UCSD-AML1 (cell line): ENCODE results near the gene CLEC16A.
A peak's percentile ranks its signal among the peaks of the same experiment; 100 is the strongest.

ENCODE experiments used
- DNase-seq: peaks from one replicate; lab custom pipeline; 2025; ENCODE audit not compliant: unreplicated experiment; lab: John Stamatoyannopoulos, UW

The CLEC16A gene, protein sequence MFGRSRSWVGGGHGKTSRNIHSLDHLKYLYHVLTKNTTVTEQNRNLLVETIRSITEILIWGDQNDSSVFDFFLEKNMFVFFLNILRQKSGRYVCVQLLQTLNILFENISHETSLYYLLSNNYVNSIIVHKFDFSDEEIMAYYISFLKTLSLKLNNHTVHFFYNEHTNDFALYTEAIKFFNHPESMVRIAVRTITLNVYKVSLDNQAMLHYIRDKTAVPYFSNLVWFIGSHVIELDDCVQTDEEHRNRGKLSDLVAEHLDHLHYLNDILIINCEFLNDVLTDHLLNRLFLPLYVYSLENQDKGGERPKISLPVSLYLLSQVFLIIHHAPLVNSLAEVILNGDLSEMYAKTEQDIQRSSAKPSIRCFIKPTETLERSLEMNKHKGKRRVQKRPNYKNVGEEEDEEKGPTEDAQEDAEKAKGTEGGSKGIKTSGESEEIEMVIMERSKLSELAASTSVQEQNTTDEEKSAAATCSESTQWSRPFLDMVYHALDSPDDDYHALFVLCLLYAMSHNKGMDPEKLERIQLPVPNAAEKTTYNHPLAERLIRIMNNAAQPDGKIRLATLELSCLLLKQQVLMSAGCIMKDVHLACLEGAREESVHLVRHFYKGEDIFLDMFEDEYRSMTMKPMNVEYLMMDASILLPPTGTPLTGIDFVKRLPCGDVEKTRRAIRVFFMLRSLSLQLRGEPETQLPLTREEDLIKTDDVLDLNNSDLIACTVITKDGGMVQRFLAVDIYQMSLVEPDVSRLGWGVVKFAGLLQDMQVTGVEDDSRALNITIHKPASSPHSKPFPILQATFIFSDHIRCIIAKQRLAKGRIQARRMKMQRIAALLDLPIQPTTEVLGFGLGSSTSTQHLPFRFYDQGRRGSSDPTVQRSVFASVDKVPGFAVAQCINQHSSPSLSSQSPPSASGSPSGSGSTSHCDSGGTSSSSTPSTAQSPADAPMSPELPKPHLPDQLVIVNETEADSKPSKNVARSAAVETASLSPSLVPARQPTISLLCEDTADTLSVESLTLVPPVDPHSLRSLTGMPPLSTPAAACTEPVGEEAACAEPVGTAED

DNA sequence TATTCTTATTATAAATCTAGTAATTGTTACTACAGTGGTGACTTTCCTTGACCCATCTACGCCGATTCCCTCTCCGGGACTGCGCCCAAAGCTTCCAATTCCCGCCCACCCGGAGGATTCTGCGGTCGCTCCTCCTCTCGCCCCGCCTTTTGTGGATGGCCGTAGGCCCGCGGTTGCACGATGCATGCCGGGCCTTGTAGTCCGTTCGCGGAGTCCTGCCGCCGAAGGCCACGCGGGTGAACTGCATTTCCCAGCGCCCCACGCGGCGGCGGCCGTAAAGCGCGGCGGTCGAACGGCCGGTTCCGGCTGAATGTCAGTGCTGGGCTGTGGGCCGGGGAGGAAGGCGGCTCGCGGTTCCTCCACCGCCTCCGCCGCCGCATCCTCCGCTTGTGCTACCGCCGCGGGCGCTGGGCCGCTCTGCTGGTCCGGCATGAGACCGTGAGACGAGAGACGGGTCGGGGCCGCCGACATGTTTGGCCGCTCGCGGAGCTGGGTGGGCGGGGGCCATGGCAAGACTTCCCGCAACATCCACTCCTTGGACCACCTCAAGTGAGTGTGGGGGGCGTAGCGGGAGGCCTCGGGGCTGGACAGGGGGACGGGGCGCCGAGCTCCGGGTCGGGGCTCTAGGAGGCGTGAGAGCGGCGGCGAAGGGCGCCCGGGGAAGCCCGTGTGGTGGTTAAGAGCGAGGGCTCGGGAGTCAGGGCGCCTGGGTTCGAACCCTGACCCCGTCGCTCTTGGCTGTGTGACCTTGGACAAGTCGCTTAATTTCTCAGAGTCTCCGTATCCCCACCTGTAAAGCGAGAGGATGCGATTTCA, at the start of gene CLEC16A:
Gene CLEC16A, plus strand, starts transcription at position 316 of the 816 bp plus-strand sequence. Its CDS starts 154 bp downstream, at position 470.
- peak; percentile 97 for DNase-seq

- DNase-seq: peak; percentile 55
Observed at GRCh38 chr16:10895053-10895946, 49.1 kb upstream of the CLEC16A start.

GRCh38 chr16:10896165-10896564, 48.2 kb upstream of the CLEC16A start:
- DNase-seq: no peak

DNA sequence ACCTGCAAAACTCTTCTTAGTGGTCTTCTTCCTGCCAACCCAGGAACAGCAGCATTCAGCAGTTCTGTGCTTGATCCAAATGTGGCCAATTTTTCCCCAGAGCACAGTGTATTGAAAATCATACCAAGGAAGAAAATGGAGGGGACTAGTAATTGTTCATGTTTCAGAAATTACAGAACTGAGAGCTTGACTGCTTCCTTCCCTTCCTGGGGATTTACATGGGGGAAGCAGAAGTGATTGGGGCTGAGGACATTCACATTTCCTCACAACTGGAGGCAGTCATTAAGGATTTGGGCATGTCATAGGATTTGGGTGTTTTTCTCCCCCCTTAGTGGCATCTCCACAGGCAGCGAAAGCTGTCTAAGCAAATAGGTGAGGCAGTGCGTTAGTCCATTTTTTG, 47.6 kb upstream of the CLEC16A start:
- DNase-seq: no peak

- no peak for DNase-seq
Observed at GRCh38 chr16:10897134-10897533, 47.2 kb upstream of the CLEC16A start.

DNA sequence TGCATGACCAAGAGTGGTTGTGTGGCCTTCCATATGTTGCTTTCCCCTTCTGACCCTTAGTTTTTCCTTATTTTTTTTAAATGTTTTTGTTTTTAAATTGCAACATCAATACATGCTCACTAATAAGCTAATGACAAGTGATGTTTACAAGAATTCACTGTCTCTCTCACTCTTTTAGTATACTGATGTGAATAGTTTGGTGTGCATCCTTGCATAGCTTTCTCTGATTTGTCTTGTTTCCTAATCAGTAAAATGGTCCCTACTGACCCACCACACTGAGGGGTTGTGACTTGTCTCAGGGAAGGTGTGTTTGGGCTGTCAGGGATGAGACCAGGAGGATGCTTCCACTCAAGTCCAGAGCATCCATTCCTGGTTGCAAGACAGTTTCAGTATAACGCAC, 41.4 kb upstream of the CLEC16A start:
- no peak for DNase-seq

DNA sequence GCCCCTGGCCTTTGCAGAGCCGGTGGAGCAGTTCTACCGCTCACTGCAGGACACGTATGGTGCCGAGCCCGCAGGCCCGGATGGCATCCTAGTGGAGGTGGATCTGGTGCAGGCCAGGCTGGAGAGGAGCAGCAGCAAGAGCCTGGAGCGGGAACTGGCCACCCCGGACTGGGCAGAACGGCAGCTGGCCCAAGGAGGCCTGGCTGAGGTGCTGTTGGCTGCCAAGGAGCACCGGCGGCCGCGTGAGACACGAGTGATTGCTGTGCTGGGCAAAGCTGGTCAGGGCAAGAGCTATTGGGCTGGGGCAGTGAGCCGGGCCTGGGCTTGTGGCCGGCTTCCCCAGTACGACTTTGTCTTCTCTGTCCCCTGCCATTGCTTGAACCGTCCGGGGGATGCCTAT, 37.9 kb upstream of the CLEC16A start:
- DNase-seq: no peak

DNA sequence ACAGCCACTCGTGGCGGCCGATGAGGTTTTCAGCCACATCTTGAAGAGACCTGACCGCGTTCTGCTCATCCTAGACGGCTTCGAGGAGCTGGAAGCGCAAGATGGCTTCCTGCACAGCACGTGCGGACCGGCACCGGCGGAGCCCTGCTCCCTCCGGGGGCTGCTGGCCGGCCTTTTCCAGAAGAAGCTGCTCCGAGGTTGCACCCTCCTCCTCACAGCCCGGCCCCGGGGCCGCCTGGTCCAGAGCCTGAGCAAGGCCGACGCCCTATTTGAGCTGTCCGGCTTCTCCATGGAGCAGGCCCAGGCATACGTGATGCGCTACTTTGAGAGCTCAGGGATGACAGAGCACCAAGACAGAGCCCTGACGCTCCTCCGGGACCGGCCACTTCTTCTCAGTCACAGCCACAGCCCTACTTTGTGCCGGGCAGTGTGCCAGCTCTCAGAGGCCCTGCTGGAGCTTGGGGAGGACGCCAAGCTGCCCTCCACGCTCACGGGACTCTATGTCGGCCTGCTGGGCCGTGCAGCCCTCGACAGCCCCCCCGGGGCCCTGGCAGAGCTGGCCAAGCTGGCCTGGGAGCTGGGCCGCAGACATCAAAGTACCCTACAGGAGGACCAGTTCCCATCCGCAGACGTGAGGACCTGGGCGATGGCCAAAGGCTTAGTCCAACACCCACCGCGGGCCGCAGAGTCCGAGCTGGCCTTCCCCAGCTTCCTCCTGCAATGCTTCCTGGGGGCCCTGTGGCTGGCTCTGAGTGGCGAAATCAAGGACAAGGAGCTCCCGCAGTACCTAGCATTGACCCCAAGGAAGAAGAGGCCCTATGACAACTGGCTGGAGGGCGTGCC, 37.2 kb upstream of the CLEC16A start:
- DNase-seq: no peak

- DNase-seq: no peak
Observed at GRCh38 chr16:10907757-10908045, 36.7 kb upstream of the CLEC16A start.

- DNase-seq: no peak
Observed at GRCh38 chr16:10911267-10911666, 33.1 kb upstream of the CLEC16A start.

GRCh38 chr16:10916534-10916933, 27.8 kb upstream of the CLEC16A start:
- DNase-seq: no peak

- peak; percentile 86 for DNase-seq
Observed at GRCh38 chr16:10918294-10919002, 25.9 kb upstream of the CLEC16A start.

DNA sequence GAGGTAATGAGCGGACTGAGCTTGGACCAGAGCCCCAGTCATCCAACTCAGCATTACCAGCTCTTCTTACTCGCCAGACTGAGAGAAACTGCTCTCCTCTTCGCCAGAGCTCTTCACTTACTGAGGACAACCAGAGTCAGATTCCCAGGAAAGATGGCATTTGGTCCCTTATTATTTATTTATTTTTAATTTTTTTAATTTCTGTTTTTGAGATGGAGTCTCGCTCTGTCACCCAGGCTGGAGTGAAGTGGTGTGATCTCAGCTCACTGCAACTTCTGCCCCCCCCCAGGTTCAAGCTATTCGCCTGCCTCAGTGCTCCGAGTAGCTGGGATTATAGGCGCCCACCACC, 25.4 kb upstream of the CLEC16A start:
- DNase-seq: no peak

DNA sequence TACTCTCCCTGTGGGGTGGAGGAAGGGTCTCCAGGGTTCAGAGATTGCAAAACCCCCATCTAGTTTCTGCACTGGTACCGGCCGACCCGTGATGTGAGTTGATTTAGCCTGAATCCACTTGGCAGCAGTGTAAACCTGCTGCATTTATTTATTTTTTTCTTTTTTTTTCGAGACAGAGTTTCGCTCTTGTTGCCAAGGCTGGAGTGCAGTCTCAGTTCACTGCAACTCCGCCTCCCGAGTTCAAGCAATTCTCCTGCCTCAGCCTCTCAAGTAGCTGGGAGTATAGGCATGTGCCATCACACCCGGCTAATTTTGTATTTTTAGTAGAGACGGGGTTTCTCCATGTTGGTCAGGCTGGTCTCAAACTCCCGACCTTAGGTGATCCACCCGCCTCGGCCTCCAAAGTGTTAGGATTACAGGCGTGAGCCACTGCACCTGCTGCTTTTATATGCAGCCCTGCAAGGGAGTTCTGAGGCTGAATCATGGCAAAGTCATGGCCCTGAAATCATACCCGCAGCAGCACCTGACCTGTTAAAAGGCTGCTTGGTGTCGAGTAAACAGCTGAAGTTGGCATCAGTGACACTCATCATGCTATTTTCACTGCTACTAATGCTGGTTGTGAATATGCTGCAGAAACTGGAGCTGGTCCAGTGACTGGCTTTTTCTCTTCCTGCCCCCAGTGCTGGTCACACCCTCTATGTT, 23.5 kb upstream of the CLEC16A start:
- no peak for DNase-seq

- no peak for DNase-seq
Observed at GRCh38 chr16:10921536-10922327, 22.6 kb upstream of the CLEC16A start.

DNA sequence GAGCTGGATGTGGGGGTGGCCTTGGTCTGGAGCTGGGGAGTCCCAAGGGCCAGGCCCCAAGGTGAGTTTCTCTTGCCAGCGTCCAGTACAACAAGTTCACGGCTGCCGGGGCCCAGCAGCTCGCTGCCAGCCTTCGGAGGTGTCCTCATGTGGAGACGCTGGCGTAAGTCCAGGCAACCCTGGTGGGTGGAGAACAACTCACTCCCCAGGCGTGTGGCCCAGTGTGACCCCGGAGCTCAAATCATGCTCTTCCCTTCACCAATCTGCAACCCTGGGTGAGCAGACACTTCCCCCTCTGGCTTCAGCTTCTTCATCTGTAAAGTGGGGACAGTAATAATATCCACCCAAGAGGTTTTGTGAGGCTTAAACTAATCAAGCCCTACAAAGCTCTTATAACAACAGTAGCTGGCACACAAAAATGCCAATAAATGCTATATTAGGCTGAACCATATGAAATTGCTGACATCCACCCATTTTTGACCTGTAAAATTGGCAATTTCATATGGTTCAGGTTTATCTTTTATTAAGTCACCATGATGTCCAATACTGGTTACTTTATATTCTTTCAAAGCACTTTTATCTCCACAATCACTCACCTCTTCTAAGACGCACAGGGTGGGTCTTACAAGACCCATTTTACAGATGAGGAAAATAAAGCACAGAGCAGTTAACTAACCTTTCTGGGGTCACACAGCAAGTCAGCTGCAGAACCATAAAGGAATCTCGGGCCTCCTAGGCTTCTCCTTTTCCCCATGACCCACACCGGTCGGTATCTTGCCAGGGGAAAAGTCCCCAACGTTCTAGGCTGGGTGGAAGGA, 21.8 kb upstream of the CLEC16A start:
- no peak for DNase-seq
